ENCODE results near the gene MACROD2. TPM values are rescaled to one million over a fixed set of nuclear protein-coding genes. Genes with fewer than 3 reads are reported as not detected.
A peak's percentile ranks its signal among the peaks of the same experiment; 100 is the strongest.

MACROD2 gene
- total RNA-seq, 2 donors from 2014 or later: 8.3 to 21.8 TPM

DNA sequence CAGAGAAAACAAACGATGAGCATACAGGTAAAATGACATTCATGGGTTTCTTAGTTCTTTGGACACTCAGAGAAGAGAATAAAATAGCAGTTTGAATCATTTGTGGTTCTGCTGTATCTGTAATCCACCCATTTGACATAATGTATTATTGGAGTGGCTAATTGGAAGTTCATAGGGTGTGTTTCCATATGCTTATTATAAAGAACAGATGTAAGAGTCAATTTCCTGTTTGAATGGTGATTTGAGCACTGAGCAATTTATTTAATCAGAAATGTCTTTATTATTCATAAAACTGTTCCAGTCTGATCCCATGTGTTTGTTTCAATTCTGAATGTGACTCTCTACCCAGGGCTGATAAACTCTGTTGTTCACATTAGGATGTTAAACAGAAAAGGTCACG is 1638.8 kb downstream of the MACROD2 start:
- Histone ChIP-seq H3K27me3 (no peaks in the 10 kb centered on the region), H3K4me3 (no peak overlapping the region), H3K27ac (no peak overlapping the region), H3K4me1 (peaks cover 12% of the 10 kb centered on the region), H3K9me3 (no peaks in the 10 kb centered on the region), H3K36me3 (replicated peaks in 1 of 2; ENCODE audit: insufficient read depth in 1 of 2, low read depth in 2 of 2) (no peaks in the 10 kb centered on the region)
- no peak for DNase-seq
- WGBS, 2 donors: 73 to 81% methylated on average over 2 of the region's 2 CpGs
- ATAC-seq: no peak
- intact Hi-C loops (cut with DNase I): no loop called here
- TF ChIP-seq POLR2A (IDR thresholded peaks at IDR 0.05) (no peak), CTCF (IDR thresholded peaks at IDR 0.05) (no peak)

GRCh38 chr20:15637546-15637945 is 1642.2 kb downstream of the MACROD2 start:
- 58 to 59% methylated on average over 5 of the region's 5 CpGs for WGBS, 2 donors
- Histone ChIP-seq H3K36me3 (replicated peaks in 1 of 2; ENCODE audit: insufficient read depth in 1 of 2, low read depth in 2 of 2) (no peaks in the 10 kb centered on the region), H3K4me1 (peaks cover 12% of the 10 kb centered on the region), H3K9me3 (no peaks in the 10 kb centered on the region), H3K4me3 (no peak overlapping the region), H3K27me3 (no peaks in the 10 kb centered on the region), H3K27ac (no peak overlapping the region)
- TF ChIP-seq POLR2A (IDR thresholded peaks at IDR 0.05) (no peak), CTCF (IDR thresholded peaks at IDR 0.05) (no peak)
- intact Hi-C loops (cut with DNase I): no loop called here
- no peak for ATAC-seq
- DNase-seq: no peak

DNA sequence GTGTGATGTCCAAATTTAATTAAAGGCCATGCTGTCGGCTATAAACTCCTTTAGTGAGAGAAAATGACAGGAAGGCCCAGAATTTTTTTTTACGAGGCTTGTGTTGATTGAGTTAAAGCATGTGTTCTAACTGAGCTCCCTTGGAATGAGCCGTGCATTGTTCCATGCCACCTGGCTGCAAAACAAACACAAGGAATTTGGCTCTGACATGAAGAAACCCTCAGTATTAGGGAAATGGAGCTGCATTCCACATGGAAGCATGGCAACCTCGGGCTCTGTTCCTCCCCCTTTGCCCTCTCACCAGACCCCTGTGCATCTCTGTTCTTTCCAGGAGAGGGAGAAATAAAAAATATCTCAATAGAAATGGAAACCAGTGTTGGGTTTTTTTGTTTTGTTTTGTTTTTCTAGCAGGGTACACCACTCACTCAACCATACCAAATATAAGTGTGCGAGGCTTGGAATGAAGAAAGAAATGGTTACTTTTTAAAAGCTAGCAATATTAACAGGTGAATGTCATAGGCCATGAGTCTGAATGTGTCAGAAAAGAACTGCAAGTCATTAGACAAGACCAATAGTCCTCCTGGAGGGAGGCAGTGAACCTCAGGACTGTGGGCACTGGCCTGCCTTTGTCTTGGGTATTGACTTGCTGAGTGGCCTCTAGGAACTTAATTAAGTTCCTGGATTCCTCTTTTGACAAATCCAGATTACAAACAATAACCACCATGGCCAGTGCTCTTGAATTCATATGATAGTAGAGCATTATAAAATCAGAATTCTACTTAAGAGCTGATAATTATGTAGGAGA is 1642.8 kb downstream of the MACROD2 start:
- Histone ChIP-seq H3K27me3 (no peaks in the 10 kb centered on the region), H3K27ac (no peak overlapping the region), H3K36me3 (replicated peaks in 1 of 2; ENCODE audit: insufficient read depth in 1 of 2, low read depth in 2 of 2) (no peaks in the 10 kb centered on the region), H3K4me3 (no peak overlapping the region), H3K9me3 (no peaks in the 10 kb centered on the region), H3K4me1 (peaks cover 12% of the 10 kb centered on the region)
- intact Hi-C loops (cut with DNase I): no loop called here
- peak in 2 of 4 donors; percentile 7 to 16 for DNase-seq
- 26 to 31% methylated on average over 5 of the region's 5 CpGs for WGBS, 2 donors
- peak; percentile 53 for ATAC-seq
- peak in 1 of 7 experiments; percentile 6 for TF ChIP-seq CTCF (IDR thresholded peaks at IDR 0.05)
- TF ChIP-seq POLR2A (IDR thresholded peaks at IDR 0.05): no peak

- intact Hi-C loops (cut with DNase I): no loop called here
- Histone ChIP-seq H3K4me1 (peaks cover 12% of the 10 kb centered on the region), H3K27ac (no peak overlapping the region), H3K4me3 (no peak overlapping the region), H3K36me3 (replicated peaks in 1 of 2; ENCODE audit: insufficient read depth in 1 of 2, low read depth in 2 of 2) (no peaks in the 10 kb centered on the region), H3K9me3 (no peaks in the 10 kb centered on the region), H3K27me3 (no peaks in the 10 kb centered on the region)
- DNase-seq (no peak), ATAC-seq (no peak)
- WGBS, 2 donors: 73 to 77% methylated on average over 5 of the region's 5 CpGs
- no peak for TF ChIP-seq CTCF (IDR thresholded peaks at IDR 0.05)
- TF ChIP-seq POLR2A (IDR thresholded peaks at IDR 0.05): no peak
Observed at GRCh38 chr20:15638816-15639215, 1643.5 kb downstream of the MACROD2 start.

DNA sequence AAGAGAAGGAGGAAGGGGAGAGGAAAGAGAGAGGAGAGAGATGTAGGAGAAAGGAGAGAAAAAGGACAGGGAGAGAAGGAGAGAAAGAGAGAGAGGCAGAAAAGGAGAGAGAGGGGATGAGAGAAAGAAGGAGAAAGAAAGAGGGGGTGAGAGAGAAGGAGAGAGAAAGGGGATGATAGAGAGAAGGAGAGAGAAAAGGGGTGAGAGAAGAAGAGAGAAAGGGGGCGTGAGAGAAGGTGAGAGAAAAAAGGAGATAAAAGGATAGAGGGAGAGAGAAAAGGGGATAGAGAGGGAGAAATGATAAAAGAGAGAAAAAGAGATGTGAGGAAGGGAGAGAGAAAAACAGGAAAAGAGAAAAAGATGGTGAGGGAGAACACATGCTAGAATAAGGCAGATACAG is 1644.5 kb downstream of the MACROD2 start:
- WGBS, 2 donors: 73 to 76% methylated on average over 1 of the region's 1 CpG
- TF ChIP-seq CTCF (IDR thresholded peaks at IDR 0.05) (no peak), POLR2A (IDR thresholded peaks at IDR 0.05) (no peak)
- intact Hi-C loops (cut with DNase I): no loop called here
- Histone ChIP-seq H3K27me3 (no peaks in the 10 kb centered on the region), H3K27ac (no peak overlapping the region), H3K9me3 (no peaks in the 10 kb centered on the region), H3K4me3 (no peak overlapping the region), H3K36me3 (replicated peaks in 1 of 2; ENCODE audit: insufficient read depth in 1 of 2, low read depth in 2 of 2) (no peaks in the 10 kb centered on the region), H3K4me1 (peaks cover 12% of the 10 kb centered on the region)
- DNase-seq: no peak
- no peak for ATAC-seq

Measured in body of pancreas (tissue), 4 donors.